HG02852 (cell line): ENCODE measurements around the gene TMEM154.
"Not testable (repeated sequence)": the region's sequence is repeated elsewhere in the genome, so short reads cannot be mapped to it uniquely, and the experiment has no call there.

Experiments
- ATAC-seq: cut with Tn5 transposase; IDR thresholded peaks from one replicate; pipeline ENCODE4 v1.9.1; 2021; ENCODE audit warnings: mild to moderate bottlenecking, moderate library complexity; ENCODE audit not compliant: unreplicated experiment

Gene TMEM154

GRCh38 chr4:152668338-152668964 is 11.3 kb downstream of the TMEM154 start:
- ATAC-seq: no peak

GRCh38 chr4:152667781-152668180 is 12.0 kb downstream of the TMEM154 start:
- ATAC-seq: no peak

GRCh38 chr4:152666946-152667345 is 12.9 kb downstream of the TMEM154 start:
- ATAC-seq: no peak

GRCh38 chr4:152665691-152666395 is 14.0 kb downstream of the TMEM154 start:
- peak; percentile 30 for ATAC-seq

GRCh38 chr4:152664067-152664378 is 15.8 kb downstream of the TMEM154 start:
- not testable (repeated sequence) for ATAC-seq

GRCh38 chr4:152663203-152664066 is 16.4 kb downstream of the TMEM154 start:
- ATAC-seq: peak; percentile 49

GRCh38 chr4:152661649-152662048 is 18.1 kb downstream of the TMEM154 start:
- no peak for ATAC-seq

GRCh38 chr4:152660526-152660925 is 19.3 kb downstream of the TMEM154 start:
- ATAC-seq: no peak

GRCh38 chr4:152659806-152660205 is 20.0 kb downstream of the TMEM154 start:
- ATAC-seq: no peak

GRCh38 chr4:152657657-152658056 is 22.1 kb downstream of the TMEM154 start:
- no peak for ATAC-seq

- ATAC-seq: no peak
Observed at GRCh38 chr4:152655272-152656129, 24.3 kb downstream of the TMEM154 start.

- no peak for ATAC-seq
Observed at GRCh38 chr4:152652102-152652501, 27.7 kb downstream of the TMEM154 start.

GRCh38 chr4:152651473-152652060 is 28.2 kb downstream of the TMEM154 start:
- no peak for ATAC-seq

GRCh38 chr4:152646221-152646620 is 33.6 kb downstream of the TMEM154 start:
- no peak for ATAC-seq

- ATAC-seq: no peak
Observed at GRCh38 chr4:152644130-152644529, 35.7 kb downstream of the TMEM154 start.

GRCh38 chr4:152643153-152644035 is 36.4 kb downstream of the TMEM154 start:
- ATAC-seq: peak; percentile 86

- ATAC-seq: no peak
Observed at GRCh38 chr4:152640058-152640921, 39.5 kb downstream of the TMEM154 start.

- ATAC-seq: no peak
Observed at GRCh38 chr4:152635851-152636250, 43.9 kb downstream of the TMEM154 start.
